OCI-LY7 (cell line): ENCODE data around the gene DPYD. TPM values are rescaled to one million over a fixed set of nuclear protein-coding genes. Genes with fewer than 3 reads are reported as not detected.

Source experiments
- BruUV-seq: library from RNA; stranded (reverse); fragments of 400-500 nt; replicated peaks from 2 replicates; lab custom pipeline; 2021; lab: Mats Ljungman, UMichigan
- CTCF ChIA-PET: fragments of 300-600 bp; sonication (Branson Sonifier 250); formaldehyde crosslinking; loops from one replicate; lab custom pipeline; 2022; ENCODE audit warnings: antibody characterized with exemption; ENCODE audit not compliant: unreplicated experiment; lab: Charles Lee
- POLR2A ChIA-PET: fragments of 300-600 bp; sonication (Branson Sonifier 250); formaldehyde crosslinking; loops from one replicate; lab custom pipeline; 2022; ENCODE audit warnings: antibody characterized with exemption; lab: Charles Lee
- DNase-seq: peaks from one replicate; pipeline ENCODE4 v3.0.0-alpha.2; 2015; ENCODE audit warnings: low spot score
- H2AFZ ChIP-seq: fragments of 200-600 bp; sonication (generic), shearing (Covaris generic); 2 replicates; pipeline ENCODE4 v1.6.1; 2014; ENCODE audit warnings: mild to moderate bottlenecking, antibody characterized with exemption, low read length, moderate library complexity
- H3K27ac ChIP-seq: fragments of 200-600 bp; sonication (generic); 2 replicates; pipeline ENCODE4 v1.5.1; 2014; ENCODE audit warnings: mixed run types, low read depth, mild to moderate bottlenecking, moderate library complexity, low read length, inconsistent platforms; ENCODE audit not compliant: poor library complexity, severe bottlenecking
- H3K36me3 ChIP-seq: fragments of 200-600 bp; sonication (generic); 2 replicates; pipeline ENCODE4 v1.6.1; 2014; ENCODE audit warnings: mild to moderate bottlenecking, antibody characterized with exemption, low read length, moderate library complexity, mixed read lengths; ENCODE audit not compliant: insufficient read depth
- H3K4me1 ChIP-seq: fragments of 200-600 bp; sonication (generic); 2 replicates; pipeline ENCODE4 v1.5.1; 2014; ENCODE audit warnings: mild to moderate bottlenecking, low read length; ENCODE audit not compliant: insufficient read depth, poor library complexity, severe bottlenecking
- H3K4me2 ChIP-seq: fragments of 200-600 bp; sonication (generic); 2 replicates; pipeline ENCODE4 v1.6.1; 2014; ENCODE audit warnings: mild to moderate bottlenecking, low read length
- H3K4me3 ChIP-seq: fragments of 200-600 bp; sonication (generic); 2 replicates; pipeline ENCODE4 v1.5.1; 2014; ENCODE audit warnings: mild to moderate bottlenecking, low read depth, low read length; ENCODE audit not compliant: poor library complexity, severe bottlenecking
- H3K79me2 ChIP-seq: fragments of 200-600 bp; sonication (generic); 2 replicates; pipeline ENCODE4 v1.6.1; 2016; ENCODE audit warnings: low read depth, mild to moderate bottlenecking, low read length, moderate library complexity, mixed read lengths; ENCODE audit not compliant: insufficient read depth
- H3K9me2 ChIP-seq: fragments of 200-600 bp; sonication (generic); 2 replicates; pipeline ENCODE4 v1.6.1; 2016; ENCODE audit warnings: mild to moderate bottlenecking, low read length, mixed read lengths; ENCODE audit not compliant: insufficient read depth
- H3K9me3 ChIP-seq: fragments of 200-600 bp; sonication (generic); 2 replicates; pipeline ENCODE4 v1.6.1; 2014; ENCODE audit warnings: mild to moderate bottlenecking, mixed run types, low read length, mixed read lengths
- H4K20me1 ChIP-seq: fragments of 200-600 bp; sonication (generic); 2 replicates; pipeline ENCODE4 v1.6.1; 2014; ENCODE audit warnings: mild to moderate bottlenecking, antibody characterized with exemption, low read length, moderate library complexity, mixed read lengths; ENCODE audit not compliant: insufficient read depth
- EZH2phosphoT487 ChIP-seq: fragments of 200-600 bp; sonication (generic); IDR thresholded peaks from 2 replicates; pipeline ENCODE4 v1.6.1; 2018; ENCODE audit warnings: low read depth, borderline replicate concordance, mild to moderate bottlenecking, mixed run types, antibody characterized with exemption, low read length, moderate library complexity, mixed read lengths
- intact Hi-C: fragments of 100-400 bp; cut with micrococcal nuclease; formaldehyde crosslinking; loops from one replicate; pipeline ENCODE4 v1.10.0; 2022; ENCODE audit not compliant: unreplicated experiment
- total RNA-seq, 2 experiments: library from RNA; depleted of rRNA in 1 of 2; stranded (reverse); fragments of >200 nt in 1 of 2; shearing (Covaris generic) in 1 of 2; gene quantifications; 2 replicates each; pipeline ENCODE4 v1.2.3, GENCODE V29; 2014 to 2022
- TF ChIP-seq, protein P1 (sequence below): fragments of 200-600 bp; sonication (generic); conservative IDR thresholded peaks from 2 replicates; pipeline ENCODE4 v1.5.1; 2014; ENCODE audit warnings: mild to moderate bottlenecking, antibody characterized with exemption, low read length, moderate library complexity, mixed read lengths

DPYD gene
- total RNA-seq, 2 experiments from 2014 or later: 5.5 to 13.4 TPM

DNA sequence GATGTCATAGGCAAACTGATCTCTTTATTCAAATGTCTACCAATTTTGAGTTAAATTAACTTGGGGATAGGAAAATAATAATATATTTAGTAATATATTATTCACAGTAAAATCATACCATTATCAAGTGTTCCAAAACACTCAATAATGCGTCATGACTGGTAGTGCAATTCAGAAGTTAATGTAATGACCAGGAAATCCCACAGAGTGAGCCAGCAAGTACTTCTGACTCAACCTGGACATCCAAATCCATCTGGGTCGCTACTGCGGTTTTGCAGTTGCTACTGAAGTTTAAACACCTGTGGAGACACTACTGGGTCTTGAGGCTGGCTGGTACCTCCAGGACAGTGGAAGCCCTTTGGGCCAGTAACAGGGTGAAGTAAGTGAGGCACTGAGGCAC, 44.8 kb downstream of the DPYD start:
- no peaks in the 10 kb centered on the region for H3K9me2 ChIP-seq
- H3K79me2 ChIP-seq: no peaks in the 10 kb centered on the region
- no peak overlapping the region for H3K4me2 ChIP-seq
- intact Hi-C loops: no loop called here
- ChIA-PET POLR2A (interaction anchor here (0.9 kb wide), 1 partner anchor 42 kb away, joined by 3 read pairs; no protein-coding TSS in a partner anchor), CTCF (no interaction called here)
- no peaks in the 10 kb centered on the region for H3K4me1 ChIP-seq
- no peak overlapping the region for H2AFZ ChIP-seq
- H3K27ac ChIP-seq: no peak overlapping the region
- TF ChIP-seq, protein P1, sequence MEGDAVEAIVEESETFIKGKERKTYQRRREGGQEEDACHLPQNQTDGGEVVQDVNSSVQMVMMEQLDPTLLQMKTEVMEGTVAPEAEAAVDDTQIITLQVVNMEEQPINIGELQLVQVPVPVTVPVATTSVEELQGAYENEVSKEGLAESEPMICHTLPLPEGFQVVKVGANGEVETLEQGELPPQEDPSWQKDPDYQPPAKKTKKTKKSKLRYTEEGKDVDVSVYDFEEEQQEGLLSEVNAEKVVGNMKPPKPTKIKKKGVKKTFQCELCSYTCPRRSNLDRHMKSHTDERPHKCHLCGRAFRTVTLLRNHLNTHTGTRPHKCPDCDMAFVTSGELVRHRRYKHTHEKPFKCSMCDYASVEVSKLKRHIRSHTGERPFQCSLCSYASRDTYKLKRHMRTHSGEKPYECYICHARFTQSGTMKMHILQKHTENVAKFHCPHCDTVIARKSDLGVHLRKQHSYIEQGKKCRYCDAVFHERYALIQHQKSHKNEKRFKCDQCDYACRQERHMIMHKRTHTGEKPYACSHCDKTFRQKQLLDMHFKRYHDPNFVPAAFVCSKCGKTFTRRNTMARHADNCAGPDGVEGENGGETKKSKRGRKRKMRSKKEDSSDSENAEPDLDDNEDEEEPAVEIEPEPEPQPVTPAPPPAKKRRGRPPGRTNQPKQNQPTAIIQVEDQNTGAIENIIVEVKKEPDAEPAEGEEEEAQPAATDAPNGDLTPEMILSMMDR: no peak
- no peak for TF ChIP-seq EZH2phosphoT487
- BruUV-seq: no TSS peak
- H3K9me3 ChIP-seq: no peaks in the 10 kb centered on the region
- no peaks in the 10 kb centered on the region for H4K20me1 ChIP-seq
- no peak overlapping the region for H3K4me3 ChIP-seq
- DNase-seq: no peak
- no peaks in the 10 kb centered on the region for H3K36me3 ChIP-seq

- Histone ChIP-seq H3K4me2 (no peak overlapping the region), H3K9me2 (no peaks in the 10 kb centered on the region), H3K4me3 (no peak overlapping the region), H3K27ac (no peak overlapping the region), H4K20me1 (no peaks in the 10 kb centered on the region), H2AFZ (no peak overlapping the region), H3K36me3 (no peaks in the 10 kb centered on the region), H3K79me2 (no peaks in the 10 kb centered on the region), H3K4me1 (no peaks in the 10 kb centered on the region), H3K9me3 (no peaks in the 10 kb centered on the region)
- DNase-seq: no peak
- CTCF ChIA-PET: no interaction called here
- intact Hi-C loops: no loop called here
- no TSS peak for BruUV-seq
- POLR2A ChIA-PET: interaction anchor here (0.8 to 1.7 kb wide), 2 partner anchors 8 to 25 kb away, joined by 3 to 4 read pairs; no protein-coding TSS in a partner anchor
- TF ChIP-seq, protein P1: no peak
- no peak for TF ChIP-seq EZH2phosphoT487
These were observed 50.2 kb downstream of the DPYD start for GRCh38 chr1:97870589-97870988.

DNA sequence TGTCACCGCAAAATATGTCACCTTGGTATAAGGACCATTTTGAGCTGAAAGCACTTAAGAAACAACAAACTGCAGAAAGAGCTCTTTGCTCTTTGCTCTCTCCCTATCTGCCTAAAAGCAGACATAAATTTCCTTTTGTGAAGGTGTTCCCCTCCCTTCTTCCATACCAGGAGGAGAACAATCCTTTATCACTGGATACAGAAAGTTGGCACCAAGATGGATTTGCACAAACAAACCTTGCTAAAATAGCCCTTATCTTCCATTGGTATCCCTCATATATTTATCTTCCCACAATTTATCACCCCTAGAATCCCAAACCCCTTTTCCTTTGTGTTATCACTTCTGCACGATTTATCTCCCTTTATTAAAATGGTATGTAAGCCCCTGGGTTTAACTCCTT, 51.4 kb downstream of the DPYD start:
- DNase-seq: no peak
- no peaks in the 10 kb centered on the region for H3K4me1 ChIP-seq
- H3K9me3 ChIP-seq: no peaks in the 10 kb centered on the region
- no peak overlapping the region for H3K27ac ChIP-seq
- H3K4me2 ChIP-seq: no peak overlapping the region
- no peaks in the 10 kb centered on the region for H3K9me2 ChIP-seq
- CTCF ChIA-PET: no interaction called here
- no peak overlapping the region for H2AFZ ChIP-seq
- no peak for TF ChIP-seq EZH2phosphoT487
- TF ChIP-seq, protein P1: no peak
- no peak overlapping the region for H3K4me3 ChIP-seq
- H3K79me2 ChIP-seq: no peaks in the 10 kb centered on the region
- BruUV-seq: no TSS peak
- H4K20me1 ChIP-seq: no peaks in the 10 kb centered on the region
- no peaks in the 10 kb centered on the region for H3K36me3 ChIP-seq
- POLR2A ChIA-PET: interaction anchor here (1.7 kb wide), 1 partner anchor 27 kb away, joined by 4 read pairs; no protein-coding TSS in a partner anchor
- intact Hi-C loops: no loop called here
